GM12878 (cell line): Measurements from ENCODE around the gene QSOX1. TPM values are rescaled to one million over a fixed set of nuclear protein-coding genes. Genes with fewer than 3 reads are reported as not detected.

Experiments used
- ATAC-seq: fragments of 200-7000 bp; cut with Tn5 transposase; 3 replicates; pipeline ENCODE4 v1.9.1; 2020; ENCODE audit warnings: mild to moderate bottlenecking, moderate library complexity
- BruUV-seq: library from RNA; stranded (reverse); fragments of 400-500 nt; replicated peaks from 2 replicates; lab custom pipeline; 2021; lab: Mats Ljungman, UMichigan
- CTCF ChIA-PET: fragments of 300-600 bp; sonication (Branson Sonifier 250); formaldehyde crosslinking; extraction: SDS; loops from one replicate; lab custom pipeline; 2021; ENCODE audit warnings: inconsistent platforms; lab: Yijun Ruan, JAX
- POLR2A ChIA-PET: fragments of 350-600 bp; formaldehyde crosslinking; extraction: SDS; loops from one replicate; lab custom pipeline; 2021; ENCODE audit warnings: inconsistent platforms; lab: Charles Lee
- RAD21 ChIA-PET: fragments of 300-600 bp; sonication (Branson Sonifier 250); formaldehyde crosslinking; loops from one replicate; lab custom pipeline; 2023; ENCODE audit warnings: antibody characterized with exemption; ENCODE audit not compliant: unreplicated experiment; lab: Charles Lee
- SMC1A ChIA-PET: fragments of 300-600 bp; sonication (Branson Sonifier 250); formaldehyde crosslinking; loops from one replicate; lab custom pipeline; 2023; ENCODE audit not compliant: unreplicated experiment, uncharacterized antibody; lab: Charles Lee
- DNase-seq: peaks from one replicate; pipeline ENCODE4 v3.0.0-alpha.2; 2011; ENCODE audit warnings: low read depth, low spot score
- FAIRE-seq: peaks from 3 replicates; lab custom pipeline; 2011; peaks lifted over from hg19 to GRCh38; lab: Jason Lieb, UNC
- H2AFZ ChIP-seq: 2 replicates; pipeline ENCODE4 v1.6.0; 2011; ENCODE audit warnings: low read depth, low read length, control low read depth; ENCODE audit not compliant: control insufficient read depth
- H3K27ac ChIP-seq: 2 replicates; pipeline ENCODE4 v1.5.1; 2011; ENCODE audit warnings: control low read depth; ENCODE audit not compliant: control insufficient read depth, insufficient read depth
- H3K27me3 ChIP-seq, 2 experiments: replicated peaks in 1 of 2; 2 replicates each; pipeline versions ENCODE4 v1.6.0 to v1.6.1; 2011; ENCODE audit warnings: low read length in 1 of 2; ENCODE audit not compliant: control insufficient read depth in 2 of 2, insufficient read depth in 2 of 2
- H3K36me3 ChIP-seq, 2 experiments: 2 replicates each; pipeline ENCODE4 v1.5.1; 2011; ENCODE audit warnings: low read length in 1 of 2; ENCODE audit not compliant: control insufficient read depth in 2 of 2, insufficient read depth in 2 of 2
- H3K4me1 ChIP-seq: 2 replicates; pipeline ENCODE4 v1.6.1; 2011; ENCODE audit warnings: mild to moderate bottlenecking, low read length, moderate library complexity, mixed read lengths; ENCODE audit not compliant: control insufficient read depth, insufficient read depth
- H3K4me2 ChIP-seq: 2 replicates; pipeline ENCODE4 v1.6.0; 2011; ENCODE audit warnings: control low read depth; ENCODE audit not compliant: control insufficient read depth, insufficient read depth
- H3K4me3 ChIP-seq: fragments of 200-600 bp; sonication (generic); 2 replicates; pipeline ENCODE4 v1.5.1; 2016
- H3K79me2 ChIP-seq: 2 replicates; pipeline ENCODE4 v1.6.0; 2011; ENCODE audit warnings: low read length; ENCODE audit not compliant: control insufficient read depth, insufficient read depth
- H3K9ac ChIP-seq: 2 replicates; pipeline ENCODE4 v1.8.0; 2011; ENCODE audit warnings: low read length, control low read depth, mixed read lengths; ENCODE audit not compliant: control insufficient read depth, insufficient read depth
- H3K9me3 ChIP-seq: replicated peaks from 3 replicates; pipeline ENCODE4 v1.5.1; 2011; ENCODE audit warnings: mild to moderate bottlenecking, low read length; ENCODE audit not compliant: control insufficient read depth, insufficient read depth
- H4K20me1 ChIP-seq: 2 replicates; pipeline ENCODE4 v1.6.0; 2011; ENCODE audit not compliant: control insufficient read depth, insufficient read depth
- BACH1 ChIP-seq: fragments of 450-650 bp; IDR thresholded peaks from 2 replicates; pipeline ENCODE4 v1.6.1; 2017; ENCODE audit warnings: mild to moderate bottlenecking, borderline replicate concordance
- BHLHE40 ChIP-seq, 2 experiments: fragments of 450-650 bp in 1 of 2; IDR thresholded peaks; 2 replicates each; pipeline ENCODE4 v1.6.1; 2011 to 2017; ENCODE audit warnings: low read depth in 2 of 2, borderline replicate concordance in 1 of 2, improper control_type of control experiment in 1 of 2, low read length in 1 of 2, mild to moderate bottlenecking in 1 of 2
- EP300 ChIP-seq, 2 experiments: fragments of 150-350 bp in 1 of 2; IDR thresholded peaks; 2 replicates each; pipeline ENCODE4 v1.6.1; 2011 to 2012; ENCODE audit warnings: low read depth in 2 of 2, low read length in 2 of 2, borderline replicate concordance in 1 of 2, improper control_type of control experiment in 1 of 2, inconsistent platforms in 1 of 2; ENCODE audit not compliant: control insufficient read depth in 1 of 2
- FOXK2 ChIP-seq: fragments of 450-650 bp; IDR thresholded peaks from 2 replicates; pipeline ENCODE4 v1.6.1; 2017; ENCODE audit warnings: mild to moderate bottlenecking, moderate library complexity
- FOXM1 ChIP-seq: IDR thresholded peaks from 2 replicates; pipeline ENCODE4 v1.6.1; 2012; ENCODE audit warnings: low read depth, mild to moderate bottlenecking, inconsistent platforms, low read length, moderate library complexity
- IKZF1 ChIP-seq: fragments of 450-650 bp; conservative IDR thresholded peaks from 2 replicates; pipeline ENCODE4 v1.6.1; 2017; ENCODE audit warnings: antibody characterized with exemption, mild to moderate bottlenecking
- JUND ChIP-seq: IDR thresholded peaks from 2 replicates; pipeline ENCODE4 v1.6.1; 2012; ENCODE audit warnings: low read depth, mild to moderate bottlenecking, low read length, improper control_type of control experiment, moderate library complexity
- KAT2A ChIP-seq: conservative IDR thresholded peaks from 2 replicates; pipeline ENCODE4 v1.6.1; 2011; ENCODE audit warnings: low read depth, low read length; ENCODE audit not compliant: control insufficient read depth
- NBN ChIP-seq: fragments of 450-650 bp; IDR thresholded peaks from 2 replicates; pipeline ENCODE4 v1.6.1; 2016
- NR2F1 ChIP-seq: fragments of 450-650 bp; conservative IDR thresholded peaks from 2 replicates; pipeline ENCODE4 v1.6.1; 2017; ENCODE audit warnings: mild to moderate bottlenecking
- SMAD1 ChIP-seq: fragments of 450-650 bp; IDR thresholded peaks from 2 replicates; pipeline ENCODE4 v1.6.1; 2018; ENCODE audit warnings: mild to moderate bottlenecking, low read depth; ENCODE audit not compliant: partially characterized antibody
- SMARCA5 ChIP-seq: fragments of 450-650 bp; IDR thresholded peaks from 2 replicates; pipeline ENCODE4 v1.6.1; 2017; ENCODE audit warnings: mild to moderate bottlenecking
- SPI1 ChIP-seq: IDR thresholded peaks from 2 replicates; pipeline ENCODE4 v1.6.1; 2011; ENCODE audit warnings: low read depth, mild to moderate bottlenecking, low read length, moderate library complexity, borderline replicate concordance; ENCODE audit not compliant: insufficient read depth
- ZNF384 ChIP-seq: IDR thresholded peaks from 2 replicates; pipeline ENCODE4 v1.6.1; 2012; ENCODE audit warnings: low read depth, mild to moderate bottlenecking, low read length, improper control_type of control experiment, borderline replicate concordance
- WGBS: methylation state at CpG from one replicate; pipeline ENCODE4 v1.1.6; 2016; ENCODE audit warnings: low lambda C conversion rate; ENCODE audit not compliant: insufficient replicate concordance, insufficient coverage; ENCODE audit errors: missing lambda C conversion rate; 5-methylcytosine and 5-hydroxymethylcytosine counted together
- in situ Hi-C: fragments of 300-500 bp; cut with MboI; formaldehyde crosslinking; loops from 9 replicates; pipeline ENCODE4 v1.14.3; 2018; ENCODE audit warnings: mixed read lengths
- intact Hi-C: fragments of 100-400 bp; cut with micrococcal nuclease; formaldehyde crosslinking; loops from one replicate; pipeline ENCODE4 v1.14.2; 2022; ENCODE audit not compliant: unreplicated experiment
- polyA plus RNA-seq, 11 experiments: library from polyadenylated mRNA; depleted of rRNA in 4 of 11; unstranded in 6 of 11; stranded (reverse) in 5 of 11; fragments of >200 nt; fragmentation: Nextera tagmentation in 4 of 11; fragmentation: Illumina TruSeq in 1 of 11; extraction: Ambion mirVana in 4 of 11; extraction: Trizol in 1 of 11; gene quantifications; 1 replicate in 1 of 11; 2 replicates in 10 of 11; pipeline versions ENCODE4 v1.2.1 to v1.2.3, GENCODE V29; 2011 to 2016; ENCODE audit warnings: inconsistent platforms in 2 of 11, missing spikeins in 2 of 11, low read depth in 1 of 11
- total RNA-seq, 4 experiments: library from RNA; depleted of rRNA in 3 of 4; stranded (reverse); fragments of >200 nt in 3 of 4; fragmentation: Illumina TruSeq in 1 of 4; extraction: Trizol in 1 of 4; gene quantifications; 2 replicates each; pipeline versions ENCODE4 v1.2.1 to v1.2.3, GENCODE V29; 2013 to 2021
- TF ChIP-seq, protein P1 (sequence below): IDR thresholded peaks from 2 replicates; pipeline ENCODE4 v1.6.1; 2012; ENCODE audit warnings: mild to moderate bottlenecking, low read depth, low read length
- TF ChIP-seq, protein P2 (sequence below): IDR thresholded peaks from 2 replicates; pipeline ENCODE4 v1.6.1; 2012; ENCODE audit warnings: low read depth, low read length, improper control_type of control experiment
- TF ChIP-seq, protein P3 (sequence below), 3 experiments: IDR thresholded peaks in 2 of 3; conservative IDR thresholded peaks in 1 of 3; 2 replicates each; pipeline ENCODE4 v1.5.1; 2011; ENCODE audit warnings: low read depth in 3 of 3, low read length in 3 of 3, mild to moderate bottlenecking in 3 of 3, control low read depth in 2 of 3, moderate library complexity in 2 of 3, inconsistent platforms in 1 of 3, mixed read lengths in 1 of 3; ENCODE audit not compliant: control insufficient read depth in 2 of 3, insufficient read depth in 1 of 3; ENCODE audit errors: extremely low read depth in 1 of 3

QSOX1 gene
- total and polyA plus RNA-seq, 10 of the 15 experiments (the other 5 are each of a cell fraction or from before 2014, with no cell fraction given) = 1.8 to 31.3 (median 11.2) TPM

DNA sequence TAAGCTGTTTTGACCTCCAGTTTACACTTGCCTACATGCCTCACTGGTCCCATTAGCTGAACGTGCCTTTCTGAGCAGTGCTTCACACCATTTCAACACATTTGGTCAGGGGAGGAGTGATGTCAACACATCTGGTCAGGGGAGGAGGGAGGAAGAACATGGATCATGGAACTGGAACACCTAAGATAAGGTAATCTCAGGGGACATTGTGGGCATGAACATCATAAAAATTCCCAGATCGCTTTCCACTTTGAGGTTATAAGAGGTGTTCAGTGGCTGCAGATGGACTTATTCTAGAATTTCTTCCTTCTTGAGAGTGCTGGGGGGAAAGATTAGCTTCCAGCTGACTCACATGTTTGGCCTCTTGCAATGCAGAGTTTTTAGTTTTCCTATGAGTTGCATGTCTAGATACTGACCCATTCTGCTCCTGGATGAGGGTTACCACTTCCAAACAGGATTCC, 2.0 kb downstream of the QSOX1 start:
- ChIA-PET SMC1A (interaction anchor here (0.7 to 2.3 kb wide), 3 partner anchors 22 to 332 kb away, joined by 3 to 5 read pairs (median 3); no protein-coding TSS in a partner anchor), RAD21 (interaction anchor here (0.9 kb wide), 1 partner anchor 10 kb away, joined by 3 read pairs; no protein-coding TSS in a partner anchor), POLR2A (interaction anchor here (2.8 kb wide), 1 partner anchor 274 kb away, joined by 10 read pairs; the partner anchor contains the start of gene TOR1AIP1), CTCF (interaction anchor here (0.9 to 2.7 kb wide), 3 partner anchors 12 to 448 kb away, joined by 3 to 16 read pairs (median 6); no protein-coding TSS in a partner anchor)
- intact Hi-C loops (loop anchor here (5.0 kb wide), 1 partner anchor 274 kb away; the partner anchor contains the start of gene TOR1AIP1), in situ Hi-C loops (no loop called here)
- ATAC-seq (peak; percentile 8), FAIRE-seq (no peak), DNase-seq (no peak)
- Histone ChIP-seq H3K27me3 (no peaks in the 10 kb centered on the region), H3K79me2 (no peaks in the 10 kb centered on the region; the same call in none of the 2 replicates), H3K4me3 (0 out of 2 replicates have a peak overlapping the region, but pooled peaks have one; percentile 0), H2AFZ (no peak overlapping the region), H3K27ac (no peak overlapping the region), H3K9ac (no peak overlapping the region), H3K4me1 (peaks cover 13% of the 10 kb centered on the region; the same call in 1 of the 2 replicates), H3K9me3 (no peaks in the 10 kb centered on the region), H3K4me2 (peak overlapping the region; percentile 45), H3K36me3 (peaks cover 0 to 2% of the 10 kb centered on the region in 2 experiments; a peak in 1 of 4 replicates), H4K20me1 (no peaks in the 10 kb centered on the region)
- 93% methylated on average over 2 of the region's 2 CpGs for WGBS
- BruUV-seq = no TSS peak
- TF ChIP-seq FOXK2 (no peak), IKZF1 (peak; percentile 24; the same call in 1 of the 2 replicates), SPI1 (no peak), BACH1 (0 out of 2 replicates have a peak, but pooled peaks have one; percentile 9), SMARCA5 (0 out of 2 replicates have a peak, but pooled peaks have one; percentile 4), SMAD1 (no peak), KAT2A (no peak), NR2F1 (no peak), NBN (no peak), FOXM1 (no peak), JUND (no peak), BHLHE40 (IDR thresholded peaks at IDR 0.05; ENCODE audit: borderline replicate concordance in 1 of 2, low read depth in 2 of 2, low read length in 1 of 2) (peak in 1 of 2 experiments; percentile 64; a peak in 2 of 4 replicates), EP300 (IDR thresholded peaks at IDR 0.05; ENCODE audit: borderline replicate concordance in 1 of 2, control insufficient read depth in 1 of 2, low read depth in 2 of 2, low read length in 2 of 2) (no peak), ZNF384 (no peak)
- TF ChIP-seq, protein P1, sequence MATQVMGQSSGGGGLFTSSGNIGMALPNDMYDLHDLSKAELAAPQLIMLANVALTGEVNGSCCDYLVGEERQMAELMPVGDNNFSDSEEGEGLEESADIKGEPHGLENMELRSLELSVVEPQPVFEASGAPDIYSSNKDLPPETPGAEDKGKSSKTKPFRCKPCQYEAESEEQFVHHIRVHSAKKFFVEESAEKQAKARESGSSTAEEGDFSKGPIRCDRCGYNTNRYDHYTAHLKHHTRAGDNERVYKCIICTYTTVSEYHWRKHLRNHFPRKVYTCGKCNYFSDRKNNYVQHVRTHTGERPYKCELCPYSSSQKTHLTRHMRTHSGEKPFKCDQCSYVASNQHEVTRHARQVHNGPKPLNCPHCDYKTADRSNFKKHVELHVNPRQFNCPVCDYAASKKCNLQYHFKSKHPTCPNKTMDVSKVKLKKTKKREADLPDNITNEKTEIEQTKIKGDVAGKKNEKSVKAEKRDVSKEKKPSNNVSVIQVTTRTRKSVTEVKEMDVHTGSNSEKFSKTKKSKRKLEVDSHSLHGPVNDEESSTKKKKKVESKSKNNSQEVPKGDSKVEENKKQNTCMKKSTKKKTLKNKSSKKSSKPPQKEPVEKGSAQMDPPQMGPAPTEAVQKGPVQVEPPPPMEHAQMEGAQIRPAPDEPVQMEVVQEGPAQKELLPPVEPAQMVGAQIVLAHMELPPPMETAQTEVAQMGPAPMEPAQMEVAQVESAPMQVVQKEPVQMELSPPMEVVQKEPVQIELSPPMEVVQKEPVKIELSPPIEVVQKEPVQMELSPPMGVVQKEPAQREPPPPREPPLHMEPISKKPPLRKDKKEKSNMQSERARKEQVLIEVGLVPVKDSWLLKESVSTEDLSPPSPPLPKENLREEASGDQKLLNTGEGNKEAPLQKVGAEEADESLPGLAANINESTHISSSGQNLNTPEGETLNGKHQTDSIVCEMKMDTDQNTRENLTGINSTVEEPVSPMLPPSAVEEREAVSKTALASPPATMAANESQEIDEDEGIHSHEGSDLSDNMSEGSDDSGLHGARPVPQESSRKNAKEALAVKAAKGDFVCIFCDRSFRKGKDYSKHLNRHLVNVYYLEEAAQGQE = no peak
- TF ChIP-seq, protein P2, sequence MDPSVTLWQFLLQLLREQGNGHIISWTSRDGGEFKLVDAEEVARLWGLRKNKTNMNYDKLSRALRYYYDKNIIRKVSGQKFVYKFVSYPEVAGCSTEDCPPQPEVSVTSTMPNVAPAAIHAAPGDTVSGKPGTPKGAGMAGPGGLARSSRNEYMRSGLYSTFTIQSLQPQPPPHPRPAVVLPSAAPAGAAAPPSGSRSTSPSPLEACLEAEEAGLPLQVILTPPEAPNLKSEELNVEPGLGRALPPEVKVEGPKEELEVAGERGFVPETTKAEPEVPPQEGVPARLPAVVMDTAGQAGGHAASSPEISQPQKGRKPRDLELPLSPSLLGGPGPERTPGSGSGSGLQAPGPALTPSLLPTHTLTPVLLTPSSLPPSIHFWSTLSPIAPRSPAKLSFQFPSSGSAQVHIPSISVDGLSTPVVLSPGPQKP = no peak
- TF ChIP-seq, protein P3, sequence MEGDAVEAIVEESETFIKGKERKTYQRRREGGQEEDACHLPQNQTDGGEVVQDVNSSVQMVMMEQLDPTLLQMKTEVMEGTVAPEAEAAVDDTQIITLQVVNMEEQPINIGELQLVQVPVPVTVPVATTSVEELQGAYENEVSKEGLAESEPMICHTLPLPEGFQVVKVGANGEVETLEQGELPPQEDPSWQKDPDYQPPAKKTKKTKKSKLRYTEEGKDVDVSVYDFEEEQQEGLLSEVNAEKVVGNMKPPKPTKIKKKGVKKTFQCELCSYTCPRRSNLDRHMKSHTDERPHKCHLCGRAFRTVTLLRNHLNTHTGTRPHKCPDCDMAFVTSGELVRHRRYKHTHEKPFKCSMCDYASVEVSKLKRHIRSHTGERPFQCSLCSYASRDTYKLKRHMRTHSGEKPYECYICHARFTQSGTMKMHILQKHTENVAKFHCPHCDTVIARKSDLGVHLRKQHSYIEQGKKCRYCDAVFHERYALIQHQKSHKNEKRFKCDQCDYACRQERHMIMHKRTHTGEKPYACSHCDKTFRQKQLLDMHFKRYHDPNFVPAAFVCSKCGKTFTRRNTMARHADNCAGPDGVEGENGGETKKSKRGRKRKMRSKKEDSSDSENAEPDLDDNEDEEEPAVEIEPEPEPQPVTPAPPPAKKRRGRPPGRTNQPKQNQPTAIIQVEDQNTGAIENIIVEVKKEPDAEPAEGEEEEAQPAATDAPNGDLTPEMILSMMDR (IDR thresholded peaks at IDR 0.05 in 2 of 3, conservative IDR thresholded peaks at IDR 0.05 in 1 of 3; ENCODE audit: control insufficient read depth in 2 of 3, extremely low read depth in 1 of 3, insufficient read depth in 1 of 3, low read depth in 3 of 3, low read length in 3 of 3) = no peak
